ENCODE measurements around the gene GEMIN4.
"Not testable (repeated sequence)": the region's sequence is repeated elsewhere in the genome, so short reads cannot be mapped to it uniquely, and the experiment has no call there.

Gene GEMIN4

DNA sequence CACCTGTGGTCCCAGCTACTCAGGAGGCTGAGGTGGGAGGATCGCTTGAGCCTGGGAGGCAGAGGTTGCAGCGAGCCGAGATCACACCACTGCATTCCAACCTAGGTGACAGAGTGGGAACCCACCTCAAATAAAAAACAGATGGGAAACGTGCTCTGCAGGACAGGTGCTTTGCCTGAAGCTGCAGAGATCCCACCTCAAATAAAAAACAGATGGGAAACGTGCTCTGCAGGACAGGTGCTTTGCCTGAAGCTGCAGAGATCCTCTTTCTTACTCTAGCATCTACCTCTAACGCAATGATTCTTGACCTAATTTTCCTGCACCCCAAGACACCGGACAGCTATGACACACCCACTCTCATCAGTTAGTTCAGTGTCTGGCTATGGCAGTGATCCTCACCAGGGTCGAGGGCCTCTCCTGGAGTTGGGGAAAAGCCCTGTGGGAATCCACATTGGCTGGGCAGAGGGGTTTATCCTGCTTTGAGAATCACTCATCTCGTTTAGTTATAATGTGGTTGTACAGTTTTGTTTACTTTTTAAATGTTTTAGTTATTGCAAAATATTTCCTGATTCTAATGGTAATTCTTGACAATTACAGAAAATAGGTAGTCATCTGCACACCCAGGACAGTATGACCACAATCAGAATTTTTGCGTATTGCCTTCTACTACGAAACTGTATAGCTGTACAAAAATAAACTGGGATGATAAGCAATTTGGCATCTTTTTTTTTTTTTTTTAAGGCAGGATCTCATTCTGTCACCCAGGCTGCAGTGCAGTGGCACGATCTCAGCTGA is 48.8 kb downstream of the GEMIN4 start:
- no peak for DNase-seq (ENCODE audit: low read depth in 2 of 2)

DNA sequence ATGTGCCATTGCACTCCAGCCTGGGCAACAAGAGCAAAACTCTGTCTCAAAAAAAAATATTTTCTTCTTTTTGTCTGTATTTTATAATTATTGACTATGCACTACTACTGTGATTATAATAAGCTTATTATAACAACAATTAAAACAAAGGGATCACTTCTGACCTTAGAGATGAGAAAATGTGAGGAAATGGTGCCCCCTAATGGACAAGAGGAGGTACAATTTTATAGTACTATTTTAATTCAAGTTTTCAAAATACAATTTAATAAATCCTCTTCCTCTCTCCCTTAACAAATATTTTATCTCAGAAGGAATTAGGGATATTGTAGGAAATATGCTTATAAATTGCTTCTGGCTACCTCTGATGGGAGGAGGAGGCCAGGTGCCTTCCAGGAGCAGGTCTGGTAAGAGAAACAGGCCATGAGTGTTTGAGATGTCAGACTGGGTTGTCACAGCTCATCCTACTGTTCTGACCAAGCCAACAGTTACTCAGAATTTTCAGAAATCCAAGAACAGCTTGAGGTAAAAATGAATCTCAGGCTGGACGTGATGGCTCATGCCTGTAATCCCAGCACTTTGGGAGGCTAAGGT is 51.5 kb downstream of the GEMIN4 start:
- DNase-seq (ENCODE audit: low read depth in 2 of 2): no peak

DNA sequence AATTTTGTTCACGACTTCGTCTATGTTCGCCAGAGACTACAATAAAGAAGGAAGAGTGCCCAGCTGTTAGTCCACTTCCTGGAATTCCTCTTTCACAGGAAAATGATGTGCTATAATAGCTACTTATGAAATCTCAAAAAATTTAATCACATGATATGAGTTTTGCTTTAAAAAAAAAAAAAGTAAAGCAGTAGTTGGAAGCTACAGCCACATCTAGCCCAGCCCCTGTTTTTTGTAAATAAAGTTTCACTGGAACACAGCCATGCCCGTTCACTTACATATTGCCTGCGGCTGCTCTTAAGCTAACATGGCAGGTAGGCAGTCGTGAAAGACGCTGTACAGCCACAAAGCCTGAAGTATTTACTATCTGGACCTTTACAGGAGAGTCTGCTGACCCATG is 52.7 kb downstream of the GEMIN4 start:
- DNase-seq (ENCODE audit: low read depth in 2 of 2): no peak

DNA sequence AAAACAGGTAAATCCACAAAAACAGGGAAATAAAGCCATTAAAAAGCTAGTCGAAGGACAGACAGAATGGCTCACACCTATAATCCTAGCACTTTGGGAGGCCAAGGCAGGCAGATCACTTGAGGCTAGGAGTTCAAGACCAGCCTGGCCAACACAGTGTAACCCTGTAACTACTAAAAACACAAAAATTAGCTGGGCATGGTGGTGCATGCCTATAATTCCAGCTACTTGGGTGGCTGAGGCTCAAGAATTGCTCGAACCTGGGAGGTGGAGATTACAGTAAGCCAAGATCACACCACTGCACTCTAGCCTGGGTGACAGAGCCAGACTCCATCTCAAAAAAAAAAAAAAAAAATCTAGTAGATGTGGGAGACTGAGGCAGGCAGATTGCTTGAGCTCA is 54.0 kb downstream of the GEMIN4 start:
- DNase-seq (ENCODE audit: low read depth in 2 of 2): not testable (repeated sequence)

DNA sequence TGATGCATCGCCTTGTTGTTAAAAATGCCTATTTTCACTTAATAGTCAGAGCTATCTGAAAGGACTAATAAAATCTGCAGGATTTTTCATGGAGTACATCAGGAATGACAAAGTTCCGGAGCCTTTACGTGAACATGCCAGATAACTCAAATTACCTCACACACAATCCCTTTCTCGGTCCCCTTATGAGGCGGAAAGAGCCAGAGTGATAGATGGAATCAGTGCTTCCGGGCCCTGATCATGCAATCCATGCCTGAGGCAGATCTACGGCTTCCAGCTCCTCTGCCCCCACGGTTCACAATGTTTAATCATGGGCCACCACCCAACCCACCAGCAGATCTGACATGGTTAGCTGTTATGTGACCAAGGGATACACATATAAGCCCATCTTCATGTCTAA is 54.4 kb downstream of the GEMIN4 start:
- no peak for DNase-seq (ENCODE audit: low read depth in 2 of 2)

DNA sequence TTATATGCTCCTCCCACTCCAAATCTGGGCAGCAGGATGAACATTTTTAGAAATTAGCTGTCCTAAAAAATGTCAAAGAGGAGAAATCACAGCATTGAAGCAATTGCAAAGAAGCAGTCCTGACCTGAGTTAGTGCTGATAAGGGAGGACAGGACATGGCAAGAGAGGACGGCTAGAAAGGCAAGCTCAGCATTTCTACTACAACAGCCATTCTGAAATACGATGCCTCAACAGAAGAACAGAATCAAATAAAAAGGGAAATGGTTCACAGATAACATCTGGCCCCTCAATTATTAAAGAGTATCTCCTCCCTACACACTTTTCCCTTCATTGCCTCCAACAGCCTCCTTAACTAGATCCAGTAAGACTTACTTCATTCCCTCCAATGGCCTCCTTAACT is 55.7 kb downstream of the GEMIN4 start:
- no peak for DNase-seq (ENCODE audit: low read depth in 2 of 2)

Measured in stimulated activated CD4-positive, alpha-beta T cell treated with anti-CD3 and anti-CD28 coated beads, Interleukin-12 subunit alpha, Interleukin-12 subunit beta, amount 100 ng/mL, for 24 hours (primary cell).